Measurements from ENCODE around the gene INAFM1. TPM values are rescaled to one million over a fixed set of nuclear protein-coding genes. Genes with fewer than 3 reads are reported as not detected.
A peak's percentile ranks its signal among the peaks of the same experiment; 100 is the strongest.

Gene INAFM1
- total and polyA plus RNA-seq, 9 of the 15 experiments (the other 6 are each of a cell fraction or from before 2014, with no cell fraction given): 0.71 to 30.9 (median 3.1) TPM

DNA sequence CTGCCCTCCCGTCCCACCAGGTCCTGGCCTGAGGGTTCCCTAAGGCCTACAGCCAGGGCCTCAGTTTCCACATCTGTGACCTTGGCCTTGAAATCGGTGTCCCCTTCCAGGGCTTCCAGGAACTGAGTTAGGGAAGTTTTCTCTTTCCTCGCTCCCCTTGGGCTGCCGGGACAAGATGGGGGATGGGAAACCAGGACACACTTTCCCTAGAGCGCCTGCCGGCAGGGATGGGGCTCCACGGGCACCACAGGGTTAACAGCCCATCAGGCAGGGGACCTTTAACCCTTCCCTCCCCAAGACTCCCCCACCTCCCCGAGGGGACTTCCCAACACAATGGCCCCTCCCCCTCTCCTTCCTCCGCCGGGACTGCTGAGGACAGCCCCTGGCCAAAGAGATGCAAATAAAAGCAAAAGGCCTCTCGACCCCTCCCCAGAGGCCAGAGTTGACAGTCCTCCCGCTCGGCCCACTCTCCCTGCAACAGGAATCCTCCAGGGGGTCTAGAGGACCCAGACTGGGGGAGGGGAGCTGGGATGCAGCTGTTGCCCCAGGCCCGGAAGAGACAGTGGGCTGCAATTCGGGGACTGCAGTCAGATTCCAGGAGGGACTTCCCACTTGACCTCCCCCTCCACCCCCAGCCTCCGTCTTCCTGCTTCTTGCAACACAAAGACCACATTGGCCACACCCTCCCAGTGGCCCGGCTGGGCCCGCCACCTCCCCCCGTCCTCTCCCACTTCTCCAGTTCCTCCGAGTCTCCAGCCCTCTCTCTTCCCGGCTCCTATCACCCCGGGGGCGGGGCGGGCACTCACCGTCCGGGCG, 47.1 kb upstream of the INAFM1 start (continued):
- TF ChIP-seq, protein P1, sequence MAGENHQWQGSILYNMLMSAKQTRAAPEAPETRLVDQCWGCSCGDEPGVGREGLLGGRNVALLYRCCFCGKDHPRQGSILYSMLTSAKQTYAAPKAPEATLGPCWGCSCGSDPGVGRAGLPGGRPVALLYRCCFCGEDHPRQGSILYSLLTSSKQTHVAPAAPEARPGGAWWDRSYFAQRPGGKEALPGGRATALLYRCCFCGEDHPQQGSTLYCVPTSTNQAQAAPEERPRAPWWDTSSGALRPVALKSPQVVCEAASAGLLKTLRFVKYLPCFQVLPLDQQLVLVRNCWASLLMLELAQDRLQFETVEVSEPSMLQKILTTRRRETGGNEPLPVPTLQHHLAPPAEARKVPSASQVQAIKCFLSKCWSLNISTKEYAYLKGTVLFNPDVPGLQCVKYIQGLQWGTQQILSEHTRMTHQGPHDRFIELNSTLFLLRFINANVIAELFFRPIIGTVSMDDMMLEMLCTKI (IDR thresholded peaks at IDR 0.05; ENCODE audit: partially characterized antibody): no peak
- TF ChIP-seq NFE2 (IDR thresholded peaks at IDR 0.05; ENCODE audit: low read depth): no peak
- TF ChIP-seq, protein P2, sequence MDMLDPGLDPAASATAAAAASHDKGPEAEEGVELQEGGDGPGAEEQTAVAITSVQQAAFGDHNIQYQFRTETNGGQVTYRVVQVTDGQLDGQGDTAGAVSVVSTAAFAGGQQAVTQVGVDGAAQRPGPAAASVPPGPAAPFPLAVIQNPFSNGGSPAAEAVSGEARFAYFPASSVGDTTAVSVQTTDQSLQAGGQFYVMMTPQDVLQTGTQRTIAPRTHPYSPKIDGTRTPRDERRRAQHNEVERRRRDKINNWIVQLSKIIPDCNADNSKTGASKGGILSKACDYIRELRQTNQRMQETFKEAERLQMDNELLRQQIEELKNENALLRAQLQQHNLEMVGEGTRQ (CRISPR knock-in tag; IDR thresholded peaks at IDR 0.05): no peak
- TF ChIP-seq PRPF4 (IDR thresholded peaks at IDR 0.05; ENCODE audit: insufficient read depth, low read depth, low read length, poor library complexity, severe bottlenecking): peak; percentile 84
- peak; percentile 85 for TF ChIP-seq CHD1 (IDR thresholded peaks at IDR 0.05; ENCODE audit: low read length)
- TF ChIP-seq NONO (IDR thresholded peaks at IDR 0.05; ENCODE audit: low read depth in 2 of 2, low read length in 1 of 2): peak in 1 of 2 experiments; percentile 51; a peak in 1 of 4 replicates
- TF ChIP-seq, protein P3, sequence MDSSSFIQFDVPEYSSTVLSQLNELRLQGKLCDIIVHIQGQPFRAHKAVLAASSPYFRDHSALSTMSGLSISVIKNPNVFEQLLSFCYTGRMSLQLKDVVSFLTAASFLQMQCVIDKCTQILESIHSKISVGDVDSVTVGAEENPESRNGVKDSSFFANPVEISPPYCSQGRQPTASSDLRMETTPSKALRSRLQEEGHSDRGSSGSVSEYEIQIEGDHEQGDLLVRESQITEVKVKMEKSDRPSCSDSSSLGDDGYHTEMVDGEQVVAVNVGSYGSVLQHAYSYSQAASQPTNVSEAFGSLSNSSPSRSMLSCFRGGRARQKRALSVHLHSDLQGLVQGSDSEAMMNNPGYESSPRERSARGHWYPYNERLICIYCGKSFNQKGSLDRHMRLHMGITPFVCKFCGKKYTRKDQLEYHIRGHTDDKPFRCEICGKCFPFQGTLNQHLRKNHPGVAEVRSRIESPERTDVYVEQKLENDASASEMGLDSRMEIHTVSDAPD (CRISPR knock-in tag; IDR thresholded peaks at IDR 0.05): no peak
- TF ChIP-seq ELF1 (tag; IDR thresholded peaks at IDR 0.05): peak; percentile 89
- TF ChIP-seq ESRRB (CRISPR knock-in tag; IDR thresholded peaks at IDR 0.05; ENCODE audit: borderline replicate concordance): no peak
- no peak for TF ChIP-seq RFX7 (CRISPR knock-in tag; IDR thresholded peaks at IDR 0.05)
- TF ChIP-seq, protein P4, sequence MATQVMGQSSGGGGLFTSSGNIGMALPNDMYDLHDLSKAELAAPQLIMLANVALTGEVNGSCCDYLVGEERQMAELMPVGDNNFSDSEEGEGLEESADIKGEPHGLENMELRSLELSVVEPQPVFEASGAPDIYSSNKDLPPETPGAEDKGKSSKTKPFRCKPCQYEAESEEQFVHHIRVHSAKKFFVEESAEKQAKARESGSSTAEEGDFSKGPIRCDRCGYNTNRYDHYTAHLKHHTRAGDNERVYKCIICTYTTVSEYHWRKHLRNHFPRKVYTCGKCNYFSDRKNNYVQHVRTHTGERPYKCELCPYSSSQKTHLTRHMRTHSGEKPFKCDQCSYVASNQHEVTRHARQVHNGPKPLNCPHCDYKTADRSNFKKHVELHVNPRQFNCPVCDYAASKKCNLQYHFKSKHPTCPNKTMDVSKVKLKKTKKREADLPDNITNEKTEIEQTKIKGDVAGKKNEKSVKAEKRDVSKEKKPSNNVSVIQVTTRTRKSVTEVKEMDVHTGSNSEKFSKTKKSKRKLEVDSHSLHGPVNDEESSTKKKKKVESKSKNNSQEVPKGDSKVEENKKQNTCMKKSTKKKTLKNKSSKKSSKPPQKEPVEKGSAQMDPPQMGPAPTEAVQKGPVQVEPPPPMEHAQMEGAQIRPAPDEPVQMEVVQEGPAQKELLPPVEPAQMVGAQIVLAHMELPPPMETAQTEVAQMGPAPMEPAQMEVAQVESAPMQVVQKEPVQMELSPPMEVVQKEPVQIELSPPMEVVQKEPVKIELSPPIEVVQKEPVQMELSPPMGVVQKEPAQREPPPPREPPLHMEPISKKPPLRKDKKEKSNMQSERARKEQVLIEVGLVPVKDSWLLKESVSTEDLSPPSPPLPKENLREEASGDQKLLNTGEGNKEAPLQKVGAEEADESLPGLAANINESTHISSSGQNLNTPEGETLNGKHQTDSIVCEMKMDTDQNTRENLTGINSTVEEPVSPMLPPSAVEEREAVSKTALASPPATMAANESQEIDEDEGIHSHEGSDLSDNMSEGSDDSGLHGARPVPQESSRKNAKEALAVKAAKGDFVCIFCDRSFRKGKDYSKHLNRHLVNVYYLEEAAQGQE (IDR thresholded peaks at IDR 0.05; ENCODE audit: borderline replicate concordance): no peak
- TF ChIP-seq, protein P4 (CRISPR knock-in tag; IDR thresholded peaks at IDR 0.05; ENCODE audit: low read depth): no peak
- TF ChIP-seq HDAC1 (IDR thresholded peaks at IDR 0.05): peak; percentile 55 to 89; a peak in 3 of 4 replicates
- 0 out of 2 replicates have a peak, but pooled peaks have one; percentile 7 for TF ChIP-seq ZNF589 (CRISPR knock-in tag; IDR thresholded peaks at IDR 0.05; ENCODE audit: low read depth)
- TF ChIP-seq ZBTB1 (CRISPR knock-in tag; IDR thresholded peaks at IDR 0.05; ENCODE audit: borderline replicate concordance, low read depth): 0 out of 2 replicates have a peak, but pooled peaks have one; percentile 9

All from K562 (cell line).